ENCODE results near the gene PRDM16. TPM values are rescaled to one million over a fixed set of nuclear protein-coding genes. Genes with fewer than 3 reads are reported as not detected.

Gene PRDM16
- total and polyA plus RNA-seq, 2 of the 8 experiments (the other 6 are each of a cell fraction or from before 2014, with no cell fraction given), result 0.39 to 0.43 TPM

DNA sequence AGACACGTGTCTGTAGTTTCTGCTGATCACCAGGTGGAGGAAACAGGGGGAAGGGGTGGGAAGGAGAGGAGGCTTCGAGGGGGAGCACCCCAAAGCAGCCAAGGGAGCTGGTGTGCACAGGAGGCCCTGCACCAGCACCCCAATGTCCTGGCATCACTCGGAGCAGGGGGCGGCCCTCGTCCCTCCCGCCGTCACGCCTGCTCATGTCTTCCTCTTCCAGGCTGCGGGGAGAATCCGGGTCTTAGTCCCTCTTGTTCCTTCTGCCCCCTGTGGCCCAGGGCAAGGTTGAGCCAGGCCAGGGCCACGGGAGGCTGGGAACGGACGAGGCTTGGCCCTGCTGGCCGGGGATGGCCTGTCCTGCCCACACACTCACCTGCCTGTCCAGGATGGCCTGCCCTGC lies 364.1 kb downstream of the PRDM16 start:
- Histone ChIP-seq H4K5ac (ENCODE audit: insufficient read length, low read depth, low read length) (no peak overlapping the region), H3K18ac (ENCODE audit: extremely low read depth, low read length) (no peak overlapping the region), H3K14ac (ENCODE audit: insufficient read length) (no peak overlapping the region), H2BK12ac (ENCODE audit: low read depth, low read length) (no peak overlapping the region), H4K8ac (ENCODE audit: extremely low read depth, insufficient read depth, low read length) (no peak overlapping the region; the same call in 1 of the 2 replicates), H3K36me3 (ENCODE audit: control insufficient read depth in 2 of 4, insufficient read depth in 4 of 4, low read length in 3 of 4) (no peaks in the 10 kb centered on the region), H2BK15ac (ENCODE audit: low read length) (no peak overlapping the region), H3K27ac (ENCODE audit: low read depth, low read length) (no peak overlapping the region), H2AFZ (ENCODE audit: low read length) (no peak overlapping the region), H2BK120ac (replicated peaks; ENCODE audit: low read depth, low read length) (no peak overlapping the region), H3K4me3 (ENCODE audit: extremely low read depth in 1 of 4, insufficient read depth in 2 of 4, low read depth in 3 of 4, low read length in 4 of 4) (no peak overlapping the region), H3K79me2 (ENCODE audit: control insufficient read depth in 1 of 2, insufficient read depth in 2 of 2, low read length in 2 of 2) (no peaks in the 10 kb centered on the region), H3K4me2 (ENCODE audit: insufficient read depth in 1 of 2, low read depth in 2 of 2, low read length in 2 of 2) (no peak overlapping the region), H2AK5ac (ENCODE audit: low read depth, low read length) (0 out of 2 replicates have a peak overlapping the region, but pooled peaks have one; percentile 24), H3K9ac (replicated peaks in 1 of 4; ENCODE audit: extremely low read depth in 1 of 4, low read depth in 3 of 4, low read length in 3 of 4) (no peak overlapping the region), H2BK5ac (ENCODE audit: low read depth, low read length) (no peak overlapping the region), H4K20me1 (replicated peaks in 1 of 2; ENCODE audit: control insufficient read depth in 1 of 2, insufficient read depth in 2 of 2, low read length in 2 of 2) (peaks cover 0 to 5% of the 10 kb centered on the region in 2 experiments), H3K9me3 (ENCODE audit: insufficient read depth in 2 of 2, low read depth in 1 of 2, low read length in 1 of 2) (no peaks in the 10 kb centered on the region), H3K56ac (replicated peaks; ENCODE audit: insufficient read length, low read depth, low read length) (no peak overlapping the region), H4K91ac (replicated peaks; ENCODE audit: insufficient read length, low read length) (no peak overlapping the region), H3K4ac (replicated peaks; ENCODE audit: insufficient read length, low read depth, low read length) (no peak overlapping the region), H3K79me1 (ENCODE audit: low read depth, low read length) (no peaks in the 10 kb centered on the region), H3K23me2 (ENCODE audit: low read depth, low read length) (no peaks in the 10 kb centered on the region), H3K27me3 (replicated peaks in 1 of 4; ENCODE audit: control insufficient read depth in 3 of 4, extremely low read depth in 1 of 4, insufficient read depth in 3 of 4, low read length in 3 of 4) (no peaks in the 10 kb centered on the region), H3K23ac (ENCODE audit: insufficient read length) (no peak overlapping the region), H2BK20ac (ENCODE audit: low read length) (no peak overlapping the region), H3K4me1 (replicated peaks in 1 of 4; ENCODE audit: control insufficient read depth in 3 of 4, insufficient read depth in 4 of 4, low read length in 3 of 4) (peaks cover 0 to 5% (median 1%) of the 10 kb centered on the region in 4 experiments; a peak in 2 of 7 replicates)
- TF ChIP-seq MAFK (IDR thresholded peaks at IDR 0.05; ENCODE audit: low read depth, low read length) (no peak), KDM5A (IDR thresholded peaks at IDR 0.05; ENCODE audit: low read length) (no peak), BACH1 (IDR thresholded peaks at IDR 0.05; ENCODE audit: low read length) (no peak), BCL11A (IDR thresholded peaks at IDR 0.05; ENCODE audit: low read depth in 2 of 2, low read length in 2 of 2) (no peak), TCF12 (IDR thresholded peaks at IDR 0.05; ENCODE audit: low read depth, low read length) (no peak)
- no peak for DNase-seq (ENCODE audit: low read depth in 1 of 2, low spot score in 2 of 2)
- POLR2A ChIA-PET (ENCODE audit: partially characterized antibody), result no interaction called here
- FAIRE-seq, result no peak
- CTCF ChIA-PET (ENCODE audit: partially characterized antibody), result interaction anchor here (1.7 to 4.7 kb wide), 2 partner anchors 14 to 16 kb away, joined by 5 to 50 read pairs; no protein-coding TSS in a partner anchor
- WGBS, 2 experiments (ENCODE audit: extremely low coverage in 1 of 2, insufficient coverage in 1 of 2, insufficient read length in 1 of 2, insufficient replicate concordance in 2 of 2, low coverage in 1 of 2, low lambda C conversion rate in 2 of 2, missing lambda C conversion rate in 1 of 2), result 91% methylated on average over 13 of the region's 14 CpGs; no CpG with 5 or more reads in 1 of the 2 experiments

Measured in H1 (cell line).